ENCODE data around the gene C11orf86. TPM values are rescaled to one million over a fixed set of nuclear protein-coding genes. Genes with fewer than 3 reads are reported as not detected.
"Not testable (repeated sequence)": the region's sequence is repeated elsewhere in the genome, so short reads cannot be mapped to it uniquely, and the experiment has no call there.

The C11orf86 gene
- total RNA-seq, 1 experiment from 2014 or later = not detected

DNA sequence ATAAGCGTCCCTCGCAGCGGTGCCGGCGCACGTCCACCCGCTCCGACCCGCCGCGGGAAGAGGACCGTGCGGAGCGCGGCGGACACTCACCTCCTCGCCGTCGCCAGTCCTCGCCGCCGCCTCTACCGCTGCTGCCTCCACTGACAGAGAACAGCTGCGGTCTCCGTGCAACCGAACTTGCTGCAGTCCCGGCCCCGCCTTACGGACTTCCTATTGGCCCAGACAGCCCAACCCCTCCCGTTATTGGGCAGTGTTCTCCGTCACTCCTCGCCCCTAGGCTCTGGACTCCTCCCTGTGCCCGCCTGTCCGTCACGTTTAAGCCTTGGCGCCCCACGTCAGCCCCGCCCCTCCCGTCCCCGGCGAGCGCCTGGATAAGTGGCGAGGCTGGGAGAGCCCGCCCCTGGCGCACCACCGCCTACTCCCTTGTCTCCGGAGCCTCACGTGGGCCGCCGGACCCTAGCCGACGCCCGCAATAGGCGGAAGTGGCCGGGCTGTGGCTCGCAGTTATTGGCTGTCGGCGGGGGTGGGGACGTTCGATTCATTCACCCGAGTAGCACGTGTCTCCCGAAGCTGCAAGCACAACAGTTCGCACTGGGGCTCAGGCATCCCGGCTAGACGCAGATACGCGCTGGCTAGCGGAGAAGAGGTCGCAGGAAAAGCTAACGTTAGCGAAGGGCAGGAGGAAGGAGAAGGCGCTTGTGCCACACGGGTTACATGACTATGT lies 16.7 kb upstream of the C11orf86 start, which contains the start of gene PC:
TSS of gene PC (minus strand) at position 152 of the 724 bp plus-strand sequence. CDS start 86,224 bp downstream, outside the sequence.
- H3K4me1 ChIP-seq = peaks cover 11% of the 10 kb centered on the region
- H3K27ac ChIP-seq = peak within 1 kb of the TSS; percentile 82
- H3K36me3 ChIP-seq = no peaks in the 10 kb centered on the region

DNA sequence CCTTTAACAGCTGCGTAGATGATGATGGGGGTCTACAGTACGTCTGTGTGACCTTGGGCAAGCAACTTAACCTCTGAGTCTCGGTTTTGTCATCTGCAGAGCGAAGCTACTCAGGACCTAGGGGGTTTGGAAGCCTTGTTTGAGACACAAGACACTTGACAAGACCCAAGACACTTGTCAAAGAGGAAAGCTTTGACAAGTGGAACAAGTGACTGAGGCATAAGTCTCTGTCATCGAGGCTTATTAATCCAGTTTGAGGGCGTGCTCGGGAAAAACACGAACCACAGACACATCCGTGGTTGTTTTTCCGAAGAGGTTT lies 16.2 kb upstream of the C11orf86 start:
- peak overlapping the region; percentile 1; the same call in 1 of the 2 replicates for H3K27ac ChIP-seq
- H3K36me3 ChIP-seq = no peaks in the 10 kb centered on the region
- H3K4me3 ChIP-seq = peak overlapping the region; percentile 39
- peaks cover 11% of the 10 kb centered on the region for H3K4me1 ChIP-seq
- no peaks in the 10 kb centered on the region for H3K9me3 ChIP-seq (replicated peaks)
- DNase-seq = no peak
- no peaks in the 10 kb centered on the region for H3K27me3 ChIP-seq

More for the DNA sequence above, 16.7 kb upstream of the C11orf86 start, which contains the start of gene PC:
- peak; percentile 99 for DNase-seq
- Histone ChIP-seq H3K27me3 (no peaks in the 10 kb centered on the region), H3K4me3 (peak within 1 kb of the TSS; percentile 90), H3K9me3 (replicated peaks) (no peaks in the 10 kb centered on the region)

DNA sequence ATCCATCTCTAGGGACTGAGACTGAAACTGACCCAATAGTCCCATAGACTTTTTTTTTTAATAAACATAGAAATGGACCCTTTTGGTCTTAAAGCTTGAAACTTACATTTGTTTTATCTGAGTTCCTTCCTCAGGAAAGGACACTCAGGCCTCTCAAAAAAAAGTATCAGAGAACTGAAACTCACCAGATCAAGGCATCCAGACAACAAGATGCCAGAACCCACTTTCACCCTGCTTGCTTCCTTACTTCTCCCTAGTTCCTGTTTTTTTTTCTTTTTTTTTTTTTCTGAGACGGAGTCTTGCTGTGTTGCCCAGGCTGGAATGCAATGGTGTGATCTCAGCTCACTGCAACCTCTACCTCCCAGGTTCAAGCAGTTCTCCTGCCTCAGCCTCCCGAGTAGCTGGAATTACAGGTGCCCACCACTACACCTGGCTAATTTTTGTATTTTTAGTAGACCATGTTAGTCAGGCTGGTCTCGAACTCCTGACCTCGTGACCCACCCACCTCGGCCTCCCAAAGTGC lies 13.4 kb upstream of the C11orf86 start:
- DNase-seq; H3K36me3 ChIP-seq; H3K27me3 ChIP-seq; H3K9me3 ChIP-seq (replicated peaks); H3K4me3 ChIP-seq; H3K27ac ChIP-seq: not testable (repeated sequence)
- H3K4me1 ChIP-seq = peaks cover 11% of the 10 kb centered on the region

DNA sequence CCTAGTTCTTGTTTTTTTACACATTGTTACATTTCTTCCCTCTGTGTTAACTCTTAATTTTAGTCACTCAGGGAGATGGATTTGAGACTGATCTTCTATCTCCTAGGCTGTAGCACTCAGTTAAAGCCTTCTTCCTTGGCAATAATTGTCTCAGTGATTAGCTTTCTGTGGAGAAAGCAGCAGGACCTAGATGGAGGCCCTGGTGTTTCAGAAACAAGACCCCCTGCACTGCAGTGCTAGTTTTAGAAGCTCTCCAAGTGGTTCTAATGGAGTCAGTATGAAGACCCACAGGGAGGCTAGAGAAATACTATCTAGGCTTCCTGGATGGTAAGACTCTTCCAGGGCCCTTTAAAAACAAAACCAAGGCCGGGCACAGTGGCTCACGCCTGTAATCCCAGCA lies 12.9 kb upstream of the C11orf86 start:
- no peak for DNase-seq
- Histone ChIP-seq H3K9me3 (replicated peaks) (no peaks in the 10 kb centered on the region), H3K4me3 (no peak overlapping the region), H3K36me3 (no peaks in the 10 kb centered on the region), H3K4me1 (peaks cover 11% of the 10 kb centered on the region), H3K27me3 (no peaks in the 10 kb centered on the region), H3K27ac (no peak overlapping the region)

DNA sequence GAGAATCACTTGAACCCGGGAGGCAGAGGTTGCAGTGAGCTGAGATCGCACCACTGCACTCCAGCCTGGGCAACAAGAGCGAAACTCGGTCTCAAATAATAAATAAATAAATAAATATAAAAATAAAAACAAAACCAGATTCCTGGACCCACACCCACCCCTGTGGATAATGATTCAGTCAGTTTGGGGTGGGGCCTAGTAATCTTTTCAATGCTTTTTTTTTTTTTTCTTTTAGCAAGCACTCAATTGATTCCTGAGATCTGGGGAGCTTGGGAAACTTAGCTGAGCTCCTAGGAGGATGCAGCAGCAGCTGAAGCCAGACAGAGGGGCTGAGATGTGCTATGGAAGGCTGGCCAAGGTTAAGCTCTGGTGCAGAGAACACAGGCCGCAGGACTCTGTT lies 12.3 kb upstream of the C11orf86 start:
- Histone ChIP-seq H3K9me3 (replicated peaks) (no peaks in the 10 kb centered on the region), H3K4me3 (no peak overlapping the region), H3K27me3 (no peaks in the 10 kb centered on the region), H3K4me1 (peaks cover 8% of the 10 kb centered on the region; the same call in 1 of the 2 replicates), H3K36me3 (no peaks in the 10 kb centered on the region), H3K27ac (no peak overlapping the region)
- DNase-seq = no peak

DNA sequence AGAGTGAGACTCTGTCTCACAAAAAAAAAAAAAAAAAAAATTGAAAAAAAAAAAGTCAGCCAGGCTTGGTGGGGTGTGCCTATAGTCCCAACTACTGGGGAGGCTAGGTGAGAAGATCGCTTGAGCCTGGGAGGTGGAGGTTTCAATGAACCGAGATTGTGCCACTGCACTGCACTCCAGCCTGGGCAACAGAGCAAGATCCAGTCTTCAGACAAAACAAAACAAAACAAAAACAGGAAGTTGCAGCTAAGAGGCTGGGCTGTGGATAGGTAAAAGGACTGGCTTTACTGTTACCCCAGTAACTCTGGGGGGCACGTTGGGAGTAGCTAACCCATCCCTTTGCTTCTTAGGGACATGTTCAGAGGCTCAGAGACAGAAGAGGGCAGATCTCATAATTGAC lies 10.6 kb upstream of the C11orf86 start:
- Histone ChIP-seq H3K9me3 (replicated peaks) (no peaks in the 10 kb centered on the region), H3K4me3 (no peak overlapping the region), H3K4me1 (peaks cover under 1% of the 10 kb centered on the region; the same call in 1 of the 2 replicates), H3K27ac (no peak overlapping the region), H3K36me3 (no peaks in the 10 kb centered on the region), H3K27me3 (no peaks in the 10 kb centered on the region)
- DNase-seq = no peak

DNA sequence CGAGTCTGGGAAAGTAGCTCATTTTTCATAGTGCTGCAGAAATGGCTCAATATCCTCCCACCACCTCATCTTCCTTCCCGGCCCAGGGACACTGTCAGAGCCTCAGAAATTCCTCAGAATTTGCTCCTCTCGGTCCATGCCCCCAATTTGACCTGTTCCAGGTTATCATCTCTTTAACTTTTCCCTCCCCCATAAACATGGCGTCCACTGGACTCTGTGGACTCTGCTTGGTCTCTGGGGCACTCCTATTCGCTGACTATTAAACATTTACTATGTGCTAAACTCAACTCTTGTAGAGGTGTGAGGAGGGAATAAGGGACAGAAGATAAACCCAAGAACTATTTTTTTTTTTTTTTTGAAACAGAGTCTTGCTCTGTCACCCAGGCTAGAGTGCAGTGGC lies 8.8 kb upstream of the C11orf86 start:
- H3K4me1 ChIP-seq = no peaks in the 10 kb centered on the region; the same call in 1 of the 2 replicates
- no peaks in the 10 kb centered on the region for H3K9me3 ChIP-seq (replicated peaks)
- no peak overlapping the region for H3K27ac ChIP-seq
- DNase-seq = no peak
- no peak overlapping the region for H3K4me3 ChIP-seq
- H3K36me3 ChIP-seq = no peaks in the 10 kb centered on the region
- no peaks in the 10 kb centered on the region for H3K27me3 ChIP-seq

DNA sequence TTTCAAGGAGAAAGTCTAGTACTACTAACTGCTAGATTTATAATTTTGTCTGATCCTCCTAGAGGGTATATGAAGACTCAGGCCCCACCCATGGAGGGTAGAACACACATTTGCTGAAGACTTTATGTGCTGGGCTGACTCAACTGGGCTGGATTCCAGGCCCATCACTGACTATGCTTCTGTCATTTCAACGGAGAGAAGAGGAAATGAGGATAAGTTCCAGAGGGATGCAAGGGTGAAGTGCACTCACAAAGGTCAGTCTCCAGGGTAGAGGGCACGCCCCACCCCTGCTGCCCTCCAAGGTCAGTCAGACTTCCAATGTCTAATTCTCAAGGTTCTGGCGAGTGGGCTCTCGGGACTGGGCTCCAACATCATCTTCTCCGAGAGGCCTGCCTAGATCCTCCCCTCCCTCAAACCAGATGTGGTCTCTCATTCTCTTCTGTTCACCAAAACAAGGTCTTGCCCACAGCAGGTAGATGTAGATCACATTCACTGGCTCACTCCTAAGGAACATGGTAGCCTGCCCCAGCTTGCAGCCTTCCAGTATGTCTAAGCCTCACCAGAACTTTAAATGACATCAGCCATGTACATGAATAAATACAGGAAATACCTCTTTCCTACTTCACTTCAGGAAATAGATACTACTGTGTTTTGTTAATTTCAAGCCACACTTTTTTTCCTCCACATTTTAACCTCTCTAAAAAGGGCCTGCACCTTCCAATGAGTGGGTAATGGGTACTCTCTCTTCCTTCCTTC lies 7.3 kb upstream of the C11orf86 start:
- Histone ChIP-seq H3K27ac (no peak overlapping the region), H3K27me3 (no peaks in the 10 kb centered on the region), H3K4me3 (no peak overlapping the region), H3K4me1 (no peaks in the 10 kb centered on the region; the same call in 1 of the 2 replicates), H3K9me3 (replicated peaks) (no peaks in the 10 kb centered on the region), H3K36me3 (no peaks in the 10 kb centered on the region)
- DNase-seq = no peak

DNA sequence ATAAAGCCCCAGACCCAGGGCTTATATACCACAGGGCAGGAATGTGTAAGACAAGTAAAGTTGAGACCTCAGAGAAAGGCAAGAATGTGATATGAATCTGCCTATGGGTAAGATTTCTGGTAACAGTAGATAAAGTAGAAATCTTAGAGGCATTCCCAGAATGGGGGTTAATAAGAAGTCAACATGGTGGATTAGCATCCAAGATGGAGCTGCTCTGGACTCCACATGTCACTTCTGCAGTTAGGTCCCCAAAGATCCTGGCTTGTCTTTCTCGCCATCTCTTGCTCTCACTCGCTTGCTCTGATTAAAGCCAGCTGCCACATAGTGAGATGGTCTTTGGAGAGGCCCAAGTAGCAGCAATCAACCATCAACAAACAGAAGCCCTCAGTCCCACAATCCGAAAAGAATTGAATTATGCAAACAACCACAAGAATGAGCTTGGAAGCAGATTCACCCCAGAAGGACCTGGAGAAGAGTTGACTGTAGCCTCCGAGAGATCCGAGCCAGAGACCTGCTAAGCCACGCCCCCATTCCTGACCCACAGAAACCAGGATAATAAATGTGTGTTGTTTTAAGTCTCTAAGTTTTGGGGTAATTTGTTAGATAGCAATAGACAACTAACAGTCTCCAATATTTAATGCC lies 5.4 kb upstream of the C11orf86 start:
- H3K27me3 ChIP-seq = no peaks in the 10 kb centered on the region
- H3K4me1 ChIP-seq = no peaks in the 10 kb centered on the region; the same call in 1 of the 2 replicates
- H3K27ac ChIP-seq = no peak overlapping the region
- H3K9me3 ChIP-seq (replicated peaks) = no peaks in the 10 kb centered on the region
- H3K36me3 ChIP-seq = no peaks in the 10 kb centered on the region
- H3K4me3 ChIP-seq = no peak overlapping the region
- DNase-seq = no peak

DNA sequence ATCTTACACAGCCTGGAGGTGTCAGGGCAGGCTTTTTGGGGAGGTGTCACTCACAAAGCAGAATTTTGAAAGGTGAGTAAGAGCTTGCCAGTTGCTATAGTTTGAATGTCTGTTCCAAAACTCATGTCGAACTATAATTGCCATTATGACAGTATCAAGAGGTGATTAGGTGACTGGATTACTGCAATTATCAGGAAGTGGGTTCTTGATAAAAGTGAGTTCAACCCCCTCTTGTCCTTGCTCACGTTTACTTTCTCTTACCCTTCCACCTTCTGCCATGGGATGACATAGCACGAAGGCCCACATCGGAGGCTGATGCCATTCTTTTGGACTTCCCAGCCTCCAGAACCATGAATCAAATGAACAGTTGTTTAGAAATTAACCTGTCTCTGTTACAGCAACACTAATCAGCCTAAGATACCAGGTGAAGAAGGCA lies 4.7 kb upstream of the C11orf86 start:
- Histone ChIP-seq H3K36me3 (no peaks in the 10 kb centered on the region), H3K4me1 (no peaks in the 10 kb centered on the region; the same call in 1 of the 2 replicates), H3K27ac (no peak overlapping the region), H3K9me3 (replicated peaks) (no peaks in the 10 kb centered on the region), H3K27me3 (no peaks in the 10 kb centered on the region), H3K4me3 (no peak overlapping the region)
- DNase-seq = no peak

DNA sequence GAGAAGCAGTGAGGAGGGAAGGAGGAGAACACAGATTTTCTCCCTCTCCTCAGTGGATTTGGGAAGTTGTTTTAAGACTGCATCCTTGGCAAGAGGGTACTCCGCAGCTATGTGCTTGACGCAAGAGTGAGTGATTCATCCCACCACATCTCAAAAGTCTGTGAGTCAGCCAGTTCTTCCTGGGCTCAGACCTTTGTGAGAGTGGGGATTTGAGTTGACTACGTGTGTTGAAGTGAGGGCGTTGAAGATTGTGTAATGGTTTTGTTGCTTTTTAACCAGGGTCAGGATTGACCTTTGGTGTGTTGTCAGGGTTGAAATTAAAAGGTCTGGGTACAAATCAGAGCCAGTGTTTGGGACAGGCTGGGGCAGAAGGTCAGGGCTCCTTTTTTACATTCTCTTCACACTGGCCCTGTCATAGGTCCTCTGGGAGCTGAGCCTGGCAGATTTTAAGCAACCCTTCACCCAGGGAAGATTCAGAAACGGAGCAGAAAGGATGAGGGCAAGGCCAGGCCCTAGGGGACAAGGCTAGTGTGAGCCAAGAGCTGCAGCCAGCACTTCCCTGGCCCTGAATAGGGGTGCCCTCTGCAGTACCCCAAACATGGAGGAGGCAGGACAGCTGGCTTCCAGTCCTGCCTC lies 4.2 kb upstream of the C11orf86 start:
- peak in 1 of 2 experiments; percentile 38 for DNase-seq
- Histone ChIP-seq H3K27me3 (no peaks in the 10 kb centered on the region), H3K36me3 (no peaks in the 10 kb centered on the region), H3K27ac (no peak overlapping the region), H3K9me3 (replicated peaks) (no peaks in the 10 kb centered on the region), H3K4me3 (no peak overlapping the region), H3K4me1 (no peaks in the 10 kb centered on the region; the same call in 1 of the 2 replicates)

DNA sequence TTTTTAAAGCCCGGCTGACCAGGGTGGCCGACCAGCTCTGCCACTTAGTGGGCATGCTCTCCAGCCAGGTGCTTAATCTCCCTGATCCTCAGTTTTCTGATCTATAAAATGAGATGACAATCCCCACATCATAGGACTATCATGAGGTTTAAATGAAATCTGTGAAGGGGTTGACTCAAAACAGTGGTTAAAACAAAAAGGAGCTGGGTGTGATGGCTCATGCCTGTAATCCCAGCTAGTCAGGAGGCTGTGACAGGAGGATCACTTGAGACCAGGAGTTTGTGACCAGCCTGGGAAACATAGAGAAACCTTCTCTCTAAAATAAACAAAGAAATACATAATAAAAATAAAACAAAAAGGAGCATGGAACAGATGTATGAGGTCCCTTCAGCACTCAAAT lies 3.6 kb upstream of the C11orf86 start:
- H3K36me3 ChIP-seq = no peaks in the 10 kb centered on the region
- no peaks in the 10 kb centered on the region; the same call in 1 of the 2 replicates for H3K4me1 ChIP-seq
- no peaks in the 10 kb centered on the region for H3K9me3 ChIP-seq (replicated peaks)
- no peak overlapping the region for H3K27ac ChIP-seq
- no peak for DNase-seq
- no peaks in the 10 kb centered on the region for H3K27me3 ChIP-seq
- H3K4me3 ChIP-seq = no peak overlapping the region

DNA sequence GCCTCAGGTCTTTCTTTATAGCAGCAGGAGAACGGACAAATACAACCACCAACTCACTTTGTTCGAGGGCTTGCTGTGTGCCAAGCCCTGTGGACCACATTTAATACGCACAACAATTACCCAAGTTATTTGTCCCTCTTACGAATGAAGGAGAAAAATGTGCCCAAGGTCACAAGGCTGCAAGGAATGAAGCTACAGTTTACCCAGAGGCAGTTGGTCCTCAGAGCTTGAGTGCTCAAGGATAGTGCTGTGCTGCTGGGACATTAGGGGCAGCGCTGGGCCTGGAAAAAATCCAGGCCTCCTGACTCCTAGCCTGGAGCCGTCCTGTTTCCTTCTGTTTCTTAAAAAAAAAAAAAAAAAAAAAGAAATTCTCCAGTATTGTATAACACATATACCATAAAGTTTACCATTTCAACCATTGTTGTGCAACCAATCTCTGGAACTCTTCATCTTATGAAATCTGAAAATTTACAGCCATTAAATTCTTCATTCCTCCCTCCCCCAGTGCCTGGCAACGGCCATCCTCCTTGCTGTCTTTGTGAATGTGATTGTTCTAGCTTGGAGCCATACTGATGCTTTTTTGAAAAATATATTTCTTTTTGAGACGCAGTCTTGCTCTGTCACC lies 1.0 kb upstream of the C11orf86 start:
- no peaks in the 10 kb centered on the region for H3K36me3 ChIP-seq
- no peaks in the 10 kb centered on the region; the same call in 1 of the 2 replicates for H3K4me1 ChIP-seq
- no peak overlapping the region for H3K4me3 ChIP-seq

DNA sequence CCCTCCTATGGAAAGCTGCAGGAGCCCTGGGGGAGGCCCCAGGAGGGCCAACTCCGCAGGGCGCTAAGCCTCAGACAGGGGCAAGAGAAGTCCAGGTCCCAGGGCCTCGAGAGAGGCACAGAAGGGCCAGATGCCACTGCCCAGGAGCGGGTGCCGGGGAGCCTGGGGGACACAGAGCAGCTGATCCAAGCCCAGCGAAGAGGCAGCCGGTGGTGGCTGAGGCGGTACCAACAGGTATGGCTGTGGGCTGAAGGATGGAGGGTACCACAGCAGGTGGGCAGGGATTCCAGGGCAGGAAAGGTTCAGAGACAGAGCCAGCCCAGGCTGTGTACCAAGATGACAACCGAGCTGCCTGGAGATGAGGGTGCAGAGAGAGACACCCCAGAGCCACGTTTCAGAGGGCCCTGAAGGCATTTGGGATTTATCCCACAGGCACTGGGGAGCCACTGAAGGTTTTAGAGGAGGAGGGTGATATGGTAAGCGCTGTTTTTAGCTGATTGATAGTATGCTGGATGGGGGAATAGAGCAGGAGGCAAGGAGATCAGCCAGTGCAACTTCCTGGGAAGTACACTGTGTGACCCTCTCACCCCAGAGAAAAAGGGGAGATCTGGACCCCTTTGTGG lies 412 bp downstream of the C11orf86 start:
- no peaks in the 10 kb centered on the region for H3K9me3 ChIP-seq (replicated peaks)

More for the DNA sequence above, 1.0 kb upstream of the C11orf86 start:
- no peaks in the 10 kb centered on the region for H3K27me3 ChIP-seq
- no peak for DNase-seq
- no peak overlapping the region for H3K27ac ChIP-seq
- H3K9me3 ChIP-seq (replicated peaks) = no peaks in the 10 kb centered on the region

More for the DNA sequence above, 412 bp downstream of the C11orf86 start:
- Histone ChIP-seq H3K27me3 (no peaks in the 10 kb centered on the region), H3K36me3 (no peaks in the 10 kb centered on the region), H3K4me3 (no peak overlapping the region), H3K27ac (no peak overlapping the region), H3K4me1 (no peaks in the 10 kb centered on the region; the same call in 1 of the 2 replicates)
- no peak for DNase-seq

Data from SJCRH30 (cell line).